ENCODE measurements around the gene ALG12. TPM values are rescaled to one million over a fixed set of nuclear protein-coding genes. Genes with fewer than 3 reads are reported as not detected.

The ALG12 gene
- 18.1 TPM for total RNA-seq
- polyA plus RNA-seq, result 10 to 100 TPM; 12.6 to 16.9 (median 15.0) TPM

GRCh38 chr22:49917974-49918910 is at the start of gene ALG12, which contains the start of gene CRELD2:
ALG12 (minus strand) TSS chr22:49918438; CDS start chr22:49913765, 4,673 bp downstream.
CRELD2 (plus strand) TSS chr22:49918634; CDS start chr22:49918770, 136 bp downstream.
- DNase-seq (peak; percentile 95 to 96 (median 96)), ATAC-seq (ENCODE audit: low read depth in 2 of 2) (peak; percentile 97 to 98)
- H3K36me3 ChIP-seq (ENCODE audit: control insufficient read depth, insufficient read depth, low read length), result peaks cover 9% of the 10 kb centered on the region
- peak within 1 kb of the TSS; percentile 38 to 91 (median 87) for H3K27ac Mint-ChIP-seq
- no peaks in the 10 kb centered on the region for H3K36me3 Mint-ChIP-seq
- no peaks in the 10 kb centered on the region for H3K27me3 ChIP-seq (ENCODE audit: control insufficient read depth, insufficient read depth, low read length)
- H3K4me1 ChIP-seq (ENCODE audit: control insufficient read depth, insufficient read depth, low read length, poor library complexity, severe bottlenecking), result peaks cover 27% of the 10 kb centered on the region
- no peaks in the 10 kb centered on the region for H3K9me3 Mint-ChIP-seq
- H3K4me3 ChIP-seq (ENCODE audit: low read depth, low read length), result peak within 1 kb of the TSS; percentile 64
- H3K27ac ChIP-seq (ENCODE audit: insufficient read depth, low read length, poor library complexity, severe bottlenecking), result peak within 1 kb of the TSS; percentile 85
- H3K9me3 ChIP-seq (ENCODE audit: control insufficient read depth in 2 of 2, low read length in 2 of 2), result no peaks in the 10 kb centered on the region
- H3K4me3 Mint-ChIP-seq, result peak within 1 kb of the TSS; percentile 89 to 96 (median 92)
- no peaks in the 10 kb centered on the region for H3K27me3 Mint-ChIP-seq
- H3K4me1 Mint-ChIP-seq, result peaks cover 0 to 43% (median 18%) of the 10 kb centered on the region in 4 donors

GRCh38 chr22:49967706-49968208 is 49.5 kb upstream of the ALG12 start:
- peak overlapping the region in 1 of 3 donors; percentile 76 for H3K27ac Mint-ChIP-seq
- Histone ChIP-seq H3K4me1 (ENCODE audit: control insufficient read depth, insufficient read depth, low read length, poor library complexity, severe bottlenecking) (peaks cover 65% of the 10 kb centered on the region), H3K27me3 (ENCODE audit: control insufficient read depth, insufficient read depth, low read length) (no peaks in the 10 kb centered on the region), H3K4me3 (ENCODE audit: low read depth, low read length) (no peak overlapping the region), H3K9me3 (ENCODE audit: control insufficient read depth in 2 of 2, low read length in 2 of 2) (no peaks in the 10 kb centered on the region), H3K27ac (ENCODE audit: insufficient read depth, low read length, poor library complexity, severe bottlenecking) (peak overlapping the region; percentile 5), H3K36me3 (ENCODE audit: control insufficient read depth, insufficient read depth, low read length) (peaks cover 11% of the 10 kb centered on the region)
- no peak for ATAC-seq (ENCODE audit: low read depth in 2 of 2)
- peaks cover 5 to 48% (median 14%) of the 10 kb centered on the region in 4 donors for H3K4me1 Mint-ChIP-seq
- no peak for DNase-seq
- H3K9me3 Mint-ChIP-seq, result peaks cover 0 to 2% (median 0%) of the 10 kb centered on the region in 7 donors
- peak overlapping the region in 1 of 4 donors; percentile 22 for H3K4me3 Mint-ChIP-seq
- H3K36me3 Mint-ChIP-seq, result peaks cover 6% of the 10 kb centered on the region
- peaks cover 14% of the 10 kb centered on the region for H3K27me3 Mint-ChIP-seq

- peaks cover 67% of the 10 kb centered on the region for H3K4me1 ChIP-seq (ENCODE audit: control insufficient read depth, insufficient read depth, low read length, poor library complexity, severe bottlenecking)
- ATAC-seq (ENCODE audit: low read depth in 2 of 2) (no peak), DNase-seq (no peak)
- peaks cover 6% of the 10 kb centered on the region for H3K36me3 Mint-ChIP-seq
- no peak overlapping the region for H3K4me3 ChIP-seq (ENCODE audit: low read depth, low read length)
- H3K27me3 Mint-ChIP-seq, result peaks cover 14% of the 10 kb centered on the region
- no peaks in the 10 kb centered on the region for H3K27me3 ChIP-seq (ENCODE audit: control insufficient read depth, insufficient read depth, low read length)
- peak overlapping the region; percentile 14 for H3K27ac ChIP-seq (ENCODE audit: insufficient read depth, low read length, poor library complexity, severe bottlenecking)
- H3K9me3 Mint-ChIP-seq, result peaks cover 0 to 2% (median 0%) of the 10 kb centered on the region in 7 donors
- peaks cover 5 to 48% (median 14%) of the 10 kb centered on the region in 4 donors for H3K4me1 Mint-ChIP-seq
- peak overlapping the region in 1 of 3 donors; percentile 76 for H3K27ac Mint-ChIP-seq
- peak overlapping the region in 2 of 4 donors; percentile 22 to 75 for H3K4me3 Mint-ChIP-seq
- peaks cover 13% of the 10 kb centered on the region for H3K36me3 ChIP-seq (ENCODE audit: control insufficient read depth, insufficient read depth, low read length)
- H3K9me3 ChIP-seq (ENCODE audit: control insufficient read depth in 2 of 2, low read length in 2 of 2), result no peaks in the 10 kb centered on the region
These were observed 48.8 kb upstream of the ALG12 start for GRCh38 chr22:49966774-49967705.

- DNase-seq (no peak), ATAC-seq (ENCODE audit: low read depth in 2 of 2) (no peak)
- H3K27ac ChIP-seq (ENCODE audit: insufficient read depth, low read length, poor library complexity, severe bottlenecking), result peak overlapping the region; percentile 14
- no peaks in the 10 kb centered on the region for H3K9me3 ChIP-seq (ENCODE audit: control insufficient read depth in 2 of 2, low read length in 2 of 2)
- peaks cover 6% of the 10 kb centered on the region for H3K36me3 Mint-ChIP-seq
- peaks cover 14% of the 10 kb centered on the region for H3K27me3 Mint-ChIP-seq
- H3K4me1 ChIP-seq (ENCODE audit: control insufficient read depth, insufficient read depth, low read length, poor library complexity, severe bottlenecking), result peaks cover 58% of the 10 kb centered on the region
- H3K27ac Mint-ChIP-seq, result no peak overlapping the region
- H3K4me1 Mint-ChIP-seq, result peaks cover 5 to 48% (median 14%) of the 10 kb centered on the region in 4 donors
- peak overlapping the region in 2 of 4 donors; percentile 56 to 65 for H3K4me3 Mint-ChIP-seq
- H3K9me3 Mint-ChIP-seq, result peaks cover 0 to 2% (median 0%) of the 10 kb centered on the region in 7 donors
- H3K4me3 ChIP-seq (ENCODE audit: low read depth, low read length), result no peak overlapping the region
- no peaks in the 10 kb centered on the region for H3K27me3 ChIP-seq (ENCODE audit: control insufficient read depth, insufficient read depth, low read length)
- H3K36me3 ChIP-seq (ENCODE audit: control insufficient read depth, insufficient read depth, low read length), result peaks cover 13% of the 10 kb centered on the region
These were observed 48.0 kb upstream of the ALG12 start for GRCh38 chr22:49966041-49966773.

- Histone ChIP-seq H3K27ac (ENCODE audit: insufficient read depth, low read length, poor library complexity, severe bottlenecking) (peak overlapping the region; percentile 98), H3K4me3 (ENCODE audit: low read depth, low read length) (no peak overlapping the region), H3K4me1 (ENCODE audit: control insufficient read depth, insufficient read depth, low read length, poor library complexity, severe bottlenecking) (peaks cover 50% of the 10 kb centered on the region), H3K36me3 (ENCODE audit: control insufficient read depth, insufficient read depth, low read length) (peaks cover 13% of the 10 kb centered on the region), H3K27me3 (ENCODE audit: control insufficient read depth, insufficient read depth, low read length) (no peaks in the 10 kb centered on the region), H3K9me3 (ENCODE audit: control insufficient read depth in 2 of 2, low read length in 2 of 2) (no peaks in the 10 kb centered on the region)
- Mint-ChIP-seq H3K4me3 (peak overlapping the region in 3 of 4 donors; percentile 21 to 56 (median 51)), H3K36me3 (peaks cover 6% of the 10 kb centered on the region), H3K27me3 (peaks cover 8% of the 10 kb centered on the region), H3K9me3 (peaks cover 0 to 2% (median 0%) of the 10 kb centered on the region in 7 donors), H3K4me1 (peaks cover 2 to 40% (median 9%) of the 10 kb centered on the region in 4 donors), H3K27ac (peak overlapping the region in 1 of 3 donors; percentile 76)
- ATAC-seq (ENCODE audit: low read depth in 2 of 2) (no peak), DNase-seq (no peak)
These were observed 47.1 kb upstream of the ALG12 start for GRCh38 chr22:49965091-49966040.
